ENCODE results near the gene RASGRP3.

Gene RASGRP3

GRCh38 chr2:33494877-33495641, 18.6 kb downstream of the RASGRP3 start:
- no peak for DNase-seq

GRCh38 chr2:33495683-33496082, 19.2 kb downstream of the RASGRP3 start:
- no peak for DNase-seq

GRCh38 chr2:33496150-33496549, 19.7 kb downstream of the RASGRP3 start:
- no peak for DNase-seq

DNA sequence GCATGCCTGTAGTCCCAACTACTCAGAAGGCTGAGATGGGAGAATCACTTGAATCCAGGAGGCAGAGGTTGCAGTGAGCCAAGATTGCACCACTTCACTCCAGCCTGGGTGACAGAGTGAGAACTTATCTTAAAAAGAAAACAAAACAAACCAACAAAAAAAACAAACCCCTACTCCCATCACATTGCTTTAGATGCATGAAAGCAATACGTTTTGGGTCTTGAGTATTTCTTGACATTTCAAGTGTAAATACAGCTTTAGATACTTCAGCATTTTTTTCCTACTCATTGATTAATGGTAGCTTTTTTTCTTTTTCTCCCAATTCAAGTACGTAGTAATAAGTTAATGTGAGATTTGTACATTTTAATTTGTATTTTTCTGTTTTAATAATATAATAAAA, 20.3 kb downstream of the RASGRP3 start:
- no peak for DNase-seq

DNA sequence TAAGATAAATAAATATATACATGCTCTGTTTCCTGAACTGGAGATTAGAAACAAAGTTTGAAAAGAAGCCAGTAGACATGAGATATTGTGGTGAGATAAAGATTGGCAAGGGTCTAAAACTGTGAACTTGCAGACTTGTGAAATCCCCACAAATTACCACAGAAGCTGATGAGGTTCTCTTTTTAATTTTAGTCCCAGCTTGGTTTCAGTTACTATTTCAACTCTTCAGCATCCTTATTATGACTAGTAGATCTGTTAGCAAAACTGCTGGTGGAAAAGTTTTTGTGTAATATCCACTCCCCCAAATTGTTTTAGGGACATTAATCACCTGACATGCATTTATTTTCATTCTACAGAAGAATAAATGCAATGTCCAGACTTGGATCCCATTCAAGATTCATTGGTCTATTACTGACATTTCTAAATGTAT, 20.8 kb downstream of the RASGRP3 start:
- DNase-seq = no peak

GRCh38 chr2:33498291-33498956, 22.0 kb downstream of the RASGRP3 start:
- DNase-seq = no peak

- no peak for DNase-seq
These were observed 23.7 kb downstream of the RASGRP3 start for GRCh38 chr2:33500177-33500576.

- DNase-seq = no peak
These were observed 25.6 kb downstream of the RASGRP3 start for GRCh38 chr2:33502025-33502424.

DNA sequence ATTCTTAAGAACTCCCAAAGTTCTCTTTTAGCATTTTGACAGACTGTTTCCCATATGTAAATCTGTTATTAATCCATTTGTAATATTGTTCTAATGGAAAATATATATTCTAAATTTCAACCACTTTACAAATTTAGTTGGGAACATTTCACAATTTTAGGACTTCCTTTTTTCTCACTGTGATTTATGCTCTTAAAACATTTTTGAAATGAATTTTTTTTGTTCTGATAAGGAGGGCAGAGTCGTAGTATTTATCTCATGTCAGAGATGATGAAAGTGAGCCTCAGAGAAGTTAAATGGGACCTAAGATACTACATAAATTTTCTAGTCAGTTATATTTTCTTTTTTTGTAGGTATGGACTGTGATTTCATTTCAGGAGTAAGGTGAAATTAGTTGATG, 26.6 kb downstream of the RASGRP3 start:
- DNase-seq = no peak

DNA sequence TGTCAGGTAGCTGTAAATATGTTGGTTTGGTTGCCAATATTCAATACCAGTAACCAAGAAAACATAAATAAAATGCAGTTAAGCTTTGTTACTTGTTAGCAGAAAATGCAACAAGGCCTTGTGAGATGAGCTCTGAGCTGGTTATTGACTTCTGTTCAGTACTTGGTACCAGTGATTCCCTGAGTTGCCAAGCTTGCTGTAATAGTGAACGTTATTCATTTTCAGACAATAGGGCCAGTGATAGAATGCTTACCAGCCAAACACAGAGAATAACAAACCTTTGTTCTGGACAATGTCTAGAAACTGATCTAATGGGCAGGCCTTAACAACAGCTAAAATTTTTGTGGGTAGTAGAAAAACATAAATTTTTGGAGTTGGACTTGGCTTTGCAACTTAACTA, 29.5 kb downstream of the RASGRP3 start:
- no peak for DNase-seq

DNA sequence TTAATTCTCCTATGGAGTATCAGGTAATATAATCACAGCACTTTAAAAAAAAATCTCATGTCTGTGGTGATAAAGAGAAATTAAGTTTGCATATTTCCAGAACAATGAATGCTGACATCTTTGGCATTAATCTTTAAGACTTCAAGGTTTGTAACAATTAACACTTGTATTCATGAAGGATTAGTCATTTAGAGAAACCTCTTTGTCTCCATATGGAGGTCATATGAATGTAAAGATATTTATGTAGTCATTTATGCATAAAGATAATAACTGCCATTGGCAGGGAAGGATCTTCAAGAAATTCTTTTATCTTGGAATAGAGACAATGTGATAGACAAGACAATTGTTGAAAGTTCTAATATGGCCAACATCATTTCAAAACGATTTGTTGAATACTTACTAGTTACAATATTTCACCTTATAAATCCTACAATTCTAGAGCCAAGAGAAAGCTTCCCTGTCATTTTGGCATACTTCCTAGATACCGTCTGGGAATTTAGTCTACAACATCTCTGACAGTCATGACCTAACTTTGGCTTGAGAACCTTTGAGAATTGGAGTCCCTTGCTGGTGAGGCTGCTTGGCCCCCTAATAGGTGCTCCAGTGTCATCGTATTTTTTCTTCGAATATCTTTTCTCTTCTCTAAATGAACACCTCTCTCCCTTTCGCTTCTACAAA, 33.6 kb downstream of the RASGRP3 start:
- no peak for DNase-seq

- no peak for DNase-seq
These were observed 34.1 kb downstream of the RASGRP3 start for GRCh38 chr2:33510586-33510968.

DNA sequence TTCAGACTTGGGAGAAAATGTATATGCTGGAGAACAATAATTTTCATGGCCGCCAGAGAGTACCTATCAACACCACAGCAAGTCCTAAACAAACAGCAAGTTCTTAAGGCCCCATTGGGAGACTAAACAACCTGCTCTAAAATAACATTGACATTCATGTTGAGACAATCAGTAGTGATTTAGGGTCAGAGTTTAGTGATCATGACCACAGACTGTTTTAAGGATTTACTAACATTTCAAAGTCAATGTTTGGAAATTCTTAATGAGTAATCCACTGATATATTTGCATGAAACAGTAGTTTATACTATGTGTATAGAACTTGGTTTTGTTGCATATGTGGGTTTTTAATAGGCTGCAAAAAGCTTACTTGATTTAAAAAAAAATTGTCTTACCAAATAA, 34.7 kb downstream of the RASGRP3 start:
- no peak for DNase-seq

DNA sequence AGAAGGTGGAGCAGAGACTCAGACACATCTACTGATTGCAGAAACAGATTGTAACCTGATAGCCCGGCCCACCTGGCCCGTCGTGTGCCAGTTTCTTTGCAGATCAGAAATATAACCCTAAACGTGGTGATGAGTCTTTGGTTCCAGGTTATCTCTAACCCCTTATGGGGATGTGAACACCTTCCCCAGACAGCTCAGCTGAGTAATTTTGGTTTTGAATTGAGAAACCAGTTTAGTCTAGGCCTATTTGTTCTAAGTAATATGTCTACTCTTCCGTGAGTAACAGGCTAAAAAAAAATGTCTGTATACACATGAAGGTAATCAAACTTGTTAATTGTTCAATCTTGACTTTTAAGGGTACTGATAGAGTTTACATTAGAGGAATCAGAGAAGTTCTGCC, 35.7 kb downstream of the RASGRP3 start:
- DNase-seq = no peak

DNA sequence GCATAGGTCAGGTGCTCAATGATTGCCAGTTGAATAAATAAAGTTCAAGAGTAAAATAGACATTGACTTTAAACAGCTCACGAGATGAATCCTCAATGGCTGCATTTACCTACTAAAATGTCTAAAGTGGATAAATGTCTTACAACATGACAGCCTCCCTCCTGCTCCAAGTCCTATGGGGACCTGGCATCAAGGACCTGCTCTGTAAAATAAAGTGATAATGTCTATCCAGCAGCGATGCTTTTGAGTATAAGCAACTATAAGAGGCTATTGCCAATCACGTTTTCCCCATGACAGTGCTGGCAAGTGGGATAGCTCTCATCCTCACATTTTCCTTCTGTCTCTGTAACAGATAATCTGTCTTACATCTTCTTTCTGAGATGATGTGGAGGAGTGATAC, 37.0 kb downstream of the RASGRP3 start:
- DNase-seq = no peak

- DNase-seq = no peak
These were observed 40.1 kb downstream of the RASGRP3 start for GRCh38 chr2:33516456-33516995.

DNA sequence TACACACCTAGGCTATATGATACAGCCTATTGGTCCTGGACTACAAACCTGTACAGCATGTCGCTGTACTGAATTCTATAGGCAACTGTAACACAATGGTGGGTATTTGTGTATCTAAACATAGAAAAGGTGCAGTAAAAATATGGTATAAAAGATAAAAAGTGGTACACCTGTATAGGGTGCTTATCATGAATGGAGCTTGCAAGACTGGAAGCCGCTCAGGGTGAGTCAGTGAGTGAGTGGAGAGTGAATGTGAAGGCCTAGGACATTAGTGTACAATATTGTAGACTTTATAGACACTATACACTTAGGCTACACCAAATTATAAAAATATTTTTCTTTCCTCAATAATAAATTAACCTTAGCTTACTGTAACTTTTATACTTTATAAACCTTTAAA, 41.8 kb downstream of the RASGRP3 start:
- no peak for DNase-seq

DNA sequence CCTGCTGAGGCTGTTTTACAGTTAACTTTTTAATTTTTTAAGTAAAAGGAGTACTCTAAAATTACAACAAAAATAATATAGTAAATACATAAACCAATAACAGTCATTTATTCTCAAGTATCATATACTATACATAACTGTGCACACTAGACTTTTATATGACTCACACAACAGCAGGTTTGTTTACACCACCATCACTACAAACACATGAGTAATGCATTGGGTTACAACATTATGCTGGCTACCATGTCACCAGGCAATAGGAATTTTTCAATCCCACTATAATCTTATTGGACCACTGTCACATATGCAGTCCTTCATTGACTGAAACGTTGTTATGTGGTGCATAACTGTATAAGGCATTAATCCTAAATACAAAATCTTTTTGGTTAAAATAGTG, 42.5 kb downstream of the RASGRP3 start:
- no peak for DNase-seq

- no peak for DNase-seq
These were observed 45.4 kb downstream of the RASGRP3 start for GRCh38 chr2:33521791-33522281.

DNA sequence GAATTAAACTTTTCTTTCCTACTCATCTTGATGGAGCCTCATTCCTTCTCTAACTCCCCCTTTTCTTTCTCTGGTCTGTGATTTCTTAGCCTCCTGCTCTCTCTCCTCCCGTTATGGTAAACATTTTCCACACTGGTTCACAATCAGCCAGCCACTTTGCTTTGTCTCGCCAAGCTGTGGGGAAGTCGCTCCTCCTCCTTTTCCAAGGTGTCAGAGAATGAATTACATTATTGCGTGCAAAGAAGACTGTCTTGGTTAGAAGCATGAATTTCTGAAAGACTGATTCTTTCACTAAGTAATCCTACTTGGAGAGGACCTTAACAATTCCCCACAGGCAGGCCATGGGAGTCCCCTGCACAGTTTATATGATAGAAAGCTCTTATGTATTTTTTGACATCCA, 46.1 kb downstream of the RASGRP3 start:
- DNase-seq = no peak

- no peak for DNase-seq
These were observed 49.2 kb downstream of the RASGRP3 start for GRCh38 chr2:33525666-33526065.

DNA sequence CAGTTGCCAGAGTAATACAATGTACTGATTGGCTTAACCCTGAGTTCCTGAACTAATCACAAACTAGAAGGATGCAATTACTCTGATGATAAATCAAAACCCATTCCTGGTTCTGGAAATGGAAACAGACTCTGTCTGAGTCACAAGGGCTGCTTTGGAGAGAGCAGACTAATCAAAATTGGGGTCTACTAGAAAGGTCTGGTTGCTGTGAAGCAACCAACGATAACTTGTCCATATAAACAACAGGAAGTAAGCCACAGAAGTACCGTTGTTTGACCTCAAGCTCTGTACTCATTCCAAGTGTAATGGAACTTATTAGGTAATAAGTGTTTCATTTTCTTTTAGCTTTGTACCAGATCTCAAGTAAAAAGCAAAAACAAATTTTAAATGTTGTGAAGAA, 49.7 kb downstream of the RASGRP3 start:
- no peak for DNase-seq

DNA sequence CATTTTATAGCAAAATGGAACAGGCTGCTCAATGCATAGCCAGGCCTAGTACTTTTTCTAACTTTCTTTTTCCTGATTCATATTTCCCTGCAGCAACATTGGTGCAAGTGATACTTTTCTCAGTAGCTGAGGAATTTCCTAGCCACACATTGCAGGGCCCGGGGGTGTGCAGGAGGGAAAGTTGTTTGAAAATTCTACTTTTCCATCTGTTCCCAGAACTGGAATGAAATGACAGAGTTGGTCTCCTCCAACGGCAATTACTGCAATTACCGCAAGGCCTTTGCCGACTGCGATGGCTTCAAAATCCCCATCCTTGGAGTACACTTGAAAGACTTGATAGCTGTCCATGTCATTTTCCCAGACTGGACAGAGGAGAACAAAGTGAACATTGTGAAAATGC, 50.5 kb downstream of the RASGRP3 start:
- no peak for DNase-seq

GRCh38 chr2:33528441-33528950, 52.0 kb downstream of the RASGRP3 start:
- DNase-seq = no peak

Measured in NCI-H510A treated with DMSO at 0.1 percent for 48 hours (cell line).